ENCODE data around the gene TFR2.

DNA sequence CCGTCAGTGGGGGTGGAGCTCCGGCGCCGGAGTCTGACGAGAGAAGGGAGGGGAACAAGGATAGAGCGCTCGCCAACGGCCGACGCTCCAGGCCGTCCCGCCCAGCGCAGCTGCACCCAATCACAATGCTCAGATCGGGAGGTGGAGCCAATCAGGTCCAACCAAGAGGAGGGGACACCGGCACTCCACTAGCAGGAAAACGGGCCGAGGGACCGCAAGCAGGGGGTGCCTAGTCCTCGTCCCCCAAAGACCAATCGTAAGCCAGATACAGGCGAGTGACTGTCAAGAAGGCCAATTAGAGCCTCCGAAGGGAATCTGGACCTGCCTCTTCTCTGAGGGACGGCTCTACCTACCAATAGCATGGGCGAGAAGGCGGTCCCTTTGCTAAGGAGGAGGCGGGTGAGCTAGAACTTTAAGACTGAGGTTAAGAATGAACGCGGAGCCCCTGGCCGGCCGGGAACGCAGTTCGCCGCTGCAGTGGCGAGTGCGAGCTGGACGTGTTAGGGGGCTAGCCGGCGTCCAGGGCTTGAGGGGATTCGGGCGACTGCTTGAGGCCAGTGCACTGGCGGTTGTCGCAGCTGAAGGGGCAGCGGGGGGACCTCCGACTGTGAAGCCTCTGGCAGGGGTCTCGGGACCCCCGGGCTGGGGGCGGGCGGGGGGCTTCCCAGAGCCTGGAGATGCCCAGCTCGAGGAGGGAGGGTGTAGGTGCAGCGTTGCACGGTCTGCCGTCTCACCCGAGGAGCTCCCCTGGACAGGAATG, 54.9 kb downstream of the TFR2 start, which contains the start of gene FBXO24:
- TF ChIP-seq GATA3 (IDR thresholded peaks at IDR 0.05; ENCODE audit: low read depth, low read length) (no peak), GATA2 (IDR thresholded peaks at IDR 0.05; ENCODE audit: low read depth, low read length) (no peak)
